Uterus (tissue), 4 donors: ENCODE data around the gene VWCE. TPM values are rescaled to one million over a fixed set of nuclear protein-coding genes. Genes with fewer than 3 reads are reported as not detected.

Experiments
- DNase-seq, 2 donors: peaks; one replicate each; pipeline ENCODE4 v3.0.0-alpha.2; 2019 to 2020
- H3K27ac ChIP-seq, 2 donors: fragments of 200-600 bp; sonication (generic); 1 replicate in 1 of 2; 2 replicates in 1 of 2; pipeline ENCODE4 v1.5.1; 2016 to 2018
- H3K27me3 ChIP-seq, 2 donors: fragments of 200-600 bp; sonication (generic); one replicate each; pipeline ENCODE4 v1.5.1; 2018 to 2019; ENCODE audit warnings: control low read depth in 1 of 2
- H3K36me3 ChIP-seq, 2 donors: fragments of 200-600 bp; sonication (generic); one replicate each; pipeline ENCODE4 v1.5.1; 2019; ENCODE audit warnings: control low read depth in 1 of 2
- H3K4me1 ChIP-seq, 2 donors: fragments of 200-600 bp; sonication (generic); one replicate each; pipeline ENCODE4 v1.5.1; 2018 to 2019; ENCODE audit warnings: control low read depth in 1 of 2
- H3K4me3 ChIP-seq, 2 donors: fragments of 200-600 bp; sonication (generic); 1 replicate in 1 of 2; 2 replicates in 1 of 2; pipeline ENCODE4 v1.5.1; 2018 to 2019; ENCODE audit warnings: mild to moderate bottlenecking in 1 of 2
- H3K9me3 ChIP-seq, 2 donors: fragments of 200-600 bp; sonication (generic); one replicate each; pipeline ENCODE4 v1.5.1; 2019; ENCODE audit warnings: control low read depth in 1 of 2
- POLR2A ChIP-seq, 2 donors: fragments of 450-650 bp; IDR thresholded peaks; one replicate each; pipeline ENCODE4 v1.6.1; 2016; ENCODE audit warnings: antibody characterized with exemption in 2 of 2, mild to moderate bottlenecking in 1 of 2, moderate library complexity in 1 of 2
- intact Hi-C: fragments of 100-400 bp; cut with DNase I; formaldehyde crosslinking; loops from one replicate; pipeline ENCODE4 v1.15.1; 2023; ENCODE audit warnings: low total_unique reads
- total RNA-seq, 4 donors: library from RNA; depleted of rRNA in 3 of 4; stranded (reverse); fragments of >200 nt in 3 of 4; gene quantifications; one replicate each; pipeline versions ENCODE4 v1.1.0 to v1.2.4, GENCODE V29; 2014 to 2023
- TF ChIP-seq, protein P1 (sequence below), 4 experiments: fragments of 200-600 bp in 2 of 4; fragments of 450-650 bp in 2 of 4; sonication (generic) in 2 of 4; IDR thresholded peaks; one replicate each; pipeline ENCODE4 v1.5.1; 2016 to 2019; ENCODE audit warnings: antibody characterized with exemption in 4 of 4, mild to moderate bottlenecking in 2 of 4, moderate library complexity in 1 of 4
- donor health status: DM: yes; HTN: yes; CAD: no.

VWCE gene
- total RNA-seq, 4 donors from 2014 or later: 0.51 to 6.5 (median 1.2) TPM

- TF ChIP-seq, protein P1, sequence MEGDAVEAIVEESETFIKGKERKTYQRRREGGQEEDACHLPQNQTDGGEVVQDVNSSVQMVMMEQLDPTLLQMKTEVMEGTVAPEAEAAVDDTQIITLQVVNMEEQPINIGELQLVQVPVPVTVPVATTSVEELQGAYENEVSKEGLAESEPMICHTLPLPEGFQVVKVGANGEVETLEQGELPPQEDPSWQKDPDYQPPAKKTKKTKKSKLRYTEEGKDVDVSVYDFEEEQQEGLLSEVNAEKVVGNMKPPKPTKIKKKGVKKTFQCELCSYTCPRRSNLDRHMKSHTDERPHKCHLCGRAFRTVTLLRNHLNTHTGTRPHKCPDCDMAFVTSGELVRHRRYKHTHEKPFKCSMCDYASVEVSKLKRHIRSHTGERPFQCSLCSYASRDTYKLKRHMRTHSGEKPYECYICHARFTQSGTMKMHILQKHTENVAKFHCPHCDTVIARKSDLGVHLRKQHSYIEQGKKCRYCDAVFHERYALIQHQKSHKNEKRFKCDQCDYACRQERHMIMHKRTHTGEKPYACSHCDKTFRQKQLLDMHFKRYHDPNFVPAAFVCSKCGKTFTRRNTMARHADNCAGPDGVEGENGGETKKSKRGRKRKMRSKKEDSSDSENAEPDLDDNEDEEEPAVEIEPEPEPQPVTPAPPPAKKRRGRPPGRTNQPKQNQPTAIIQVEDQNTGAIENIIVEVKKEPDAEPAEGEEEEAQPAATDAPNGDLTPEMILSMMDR (IDR thresholded peaks at IDR 0.05): no peak
- TF ChIP-seq POLR2A (IDR thresholded peaks at IDR 0.05): no peak
- H3K27me3 ChIP-seq: no peaks in the 10 kb centered on the region
- no peak overlapping the region for H3K4me3 ChIP-seq
- peaks cover 0 to 2% of the 10 kb centered on the region in 2 donors for H3K4me1 ChIP-seq
- no peak for DNase-seq
- H3K27ac ChIP-seq: no peak overlapping the region
- no peaks in the 10 kb centered on the region for H3K9me3 ChIP-seq
- no peaks in the 10 kb centered on the region for H3K36me3 ChIP-seq
- intact Hi-C loops: no loop called here
These were observed 45.9 kb upstream of the VWCE start for GRCh38 chr11:61340979-61341378.

GRCh38 chr11:61339490-61339878 is 44.4 kb upstream of the VWCE start:
- Histone ChIP-seq H3K9me3 (no peaks in the 10 kb centered on the region), H3K27me3 (no peaks in the 10 kb centered on the region), H3K27ac (no peak overlapping the region), H3K4me3 (no peak overlapping the region), H3K4me1 (peaks cover 0 to 9% of the 10 kb centered on the region in 2 donors), H3K36me3 (no peaks in the 10 kb centered on the region)
- no peak for DNase-seq
- intact Hi-C loops: no loop called here
- TF ChIP-seq, protein P1 (IDR thresholded peaks at IDR 0.05): no peak
- TF ChIP-seq POLR2A (IDR thresholded peaks at IDR 0.05): no peak

DNA sequence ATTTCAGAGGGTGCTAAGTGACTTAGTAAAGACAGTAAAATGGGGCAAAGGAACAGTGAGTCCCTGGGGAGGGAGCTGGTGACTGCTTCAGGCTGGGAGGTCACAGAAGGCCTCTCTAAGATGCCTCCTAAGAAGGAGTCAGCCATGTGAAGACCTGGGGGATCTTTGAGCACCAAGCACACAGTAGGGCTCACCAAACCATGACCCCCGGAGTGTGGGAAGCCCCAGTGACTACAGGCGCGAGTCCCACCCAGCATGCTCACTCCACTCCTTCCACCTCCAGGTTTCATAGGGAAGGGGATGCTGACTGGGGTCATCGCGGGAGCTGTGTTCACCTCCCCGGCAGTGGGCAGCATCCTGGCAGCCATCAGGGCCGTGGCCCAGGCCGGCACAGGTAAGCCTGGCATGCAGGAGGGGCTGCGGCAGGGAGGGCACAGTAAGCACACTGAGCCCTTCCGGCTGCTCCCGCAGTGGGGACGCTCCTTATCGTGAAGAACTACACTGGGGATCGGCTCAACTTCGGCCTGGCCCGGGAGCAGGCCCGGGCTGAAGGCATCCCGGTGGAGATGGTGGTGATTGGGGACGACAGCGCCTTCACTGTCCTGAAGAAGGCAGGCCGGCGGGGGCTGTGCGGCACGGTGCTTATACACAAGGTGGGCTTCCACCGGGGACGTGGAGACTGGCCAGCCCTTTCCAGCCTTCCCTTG is 43.8 kb upstream of the VWCE start:
- intact Hi-C loops: no loop called here
- Histone ChIP-seq H3K27me3 (no peaks in the 10 kb centered on the region), H3K4me1 (peaks cover 0 to 10% of the 10 kb centered on the region in 2 donors), H3K36me3 (no peaks in the 10 kb centered on the region), H3K9me3 (no peaks in the 10 kb centered on the region), H3K4me3 (no peak overlapping the region), H3K27ac (no peak overlapping the region)
- no peak for TF ChIP-seq POLR2A (IDR thresholded peaks at IDR 0.05)
- TF ChIP-seq, protein P1 (IDR thresholded peaks at IDR 0.05): no peak
- DNase-seq: no peak

DNA sequence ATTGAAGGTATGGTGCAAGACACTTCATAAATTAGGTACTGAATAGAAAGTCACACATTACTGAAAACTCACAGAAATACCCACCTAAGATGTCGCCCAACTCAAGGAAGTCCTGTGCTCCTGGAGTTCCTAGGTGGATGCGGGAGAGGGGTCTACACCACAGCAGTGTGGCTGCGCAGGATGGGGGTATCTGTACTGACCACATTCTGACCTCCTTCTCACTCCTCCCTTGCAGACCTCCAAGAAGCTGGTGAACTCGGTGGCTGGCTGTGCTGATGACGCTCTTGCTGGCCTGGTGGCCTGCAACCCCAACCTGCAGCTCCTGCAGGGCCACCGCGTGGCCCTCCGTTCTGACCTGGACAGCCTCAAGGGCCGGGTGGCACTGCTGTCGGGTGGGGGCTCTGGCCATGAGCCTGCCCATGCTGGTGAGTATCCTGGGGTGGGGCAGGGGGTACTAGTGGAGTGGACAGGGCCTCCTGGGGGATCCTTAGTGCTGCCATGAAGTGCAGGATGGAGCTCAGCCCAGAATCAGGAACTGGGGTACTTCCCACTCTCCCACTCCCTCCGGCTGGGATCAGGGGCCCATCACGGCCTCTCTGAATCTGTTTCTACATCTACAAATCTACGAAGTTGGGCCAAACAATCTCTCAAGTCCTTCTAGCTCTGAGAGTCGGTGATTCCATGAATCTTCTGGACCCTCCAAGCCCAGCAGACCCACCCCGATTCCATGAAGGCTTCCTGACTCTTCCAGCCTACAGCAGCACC is 42.8 kb upstream of the VWCE start:
- Histone ChIP-seq H3K36me3 (no peaks in the 10 kb centered on the region), H3K27ac (no peak overlapping the region), H3K9me3 (no peaks in the 10 kb centered on the region), H3K4me3 (no peak overlapping the region), H3K4me1 (peaks cover 0 to 16% of the 10 kb centered on the region in 2 donors), H3K27me3 (no peaks in the 10 kb centered on the region)
- intact Hi-C loops: loop anchor here (2.0 kb wide), 1 partner anchor 47 kb away; no protein-coding TSS in a partner anchor
- DNase-seq: no peak
- TF ChIP-seq, protein P1 (IDR thresholded peaks at IDR 0.05): no peak
- no peak for TF ChIP-seq POLR2A (IDR thresholded peaks at IDR 0.05)
